Gastroesophageal sphincter (tissue), 3 donors: Measurements from ENCODE around the gene GRHPR.

ENCODE experiments used
- CTCF ChIP-seq, 4 experiments: fragments of 200-600 bp in 2 of 4; fragments of 450-650 bp in 2 of 4; sonication (generic) in 1 of 4; IDR thresholded peaks; one replicate each; pipeline ENCODE4 v1.5.1; 2017 to 2019; ENCODE audit warnings: antibody characterized with exemption in 4 of 4, mild to moderate bottlenecking in 2 of 4, moderate library complexity in 2 of 4
- EP300 ChIP-seq: sonication (generic); formaldehyde crosslinking; IDR thresholded peaks from one replicate; pipeline ENCODE4 v1.6.1; 2017; ENCODE audit warnings: antibody characterized with exemption, mild to moderate bottlenecking
- POLR2A ChIP-seq, 2 donors: fragments of 450-650 bp; IDR thresholded peaks; one replicate each; pipeline ENCODE4 v1.6.1; 2017; ENCODE audit warnings: antibody characterized with exemption in 2 of 2, mild to moderate bottlenecking in 2 of 2, moderate library complexity in 1 of 2

- TF ChIP-seq CTCF (IDR thresholded peaks at IDR 0.05), result no peak
- TF ChIP-seq POLR2A (IDR thresholded peaks at IDR 0.05), result no peak
- TF ChIP-seq EP300, result no peak
Observed at GRCh38 chr9:37426846-37427245, 4.3 kb downstream of the GRHPR start.
